Measurements from ENCODE around the gene GNA14.
"Not testable (repeated sequence)": the region's sequence is repeated elsewhere in the genome, so short reads cannot be mapped to it uniquely, and the experiment has no call there.

The GNA14 gene

GRCh38 chr9:77586591-77586990 lies 61.5 kb downstream of the GNA14 start:
- no peak overlapping the region for H3K4me3 Mint-ChIP-seq
- no peak for DNase-seq
- no peaks in the 10 kb centered on the region for H3K9me3 Mint-ChIP-seq
- peaks cover 2% of the 10 kb centered on the region for H3K4me1 Mint-ChIP-seq (ENCODE audit: low read depth)
- H3K36me3 Mint-ChIP-seq (ENCODE audit: low read depth): no peaks in the 10 kb centered on the region
- H3K27me3 Mint-ChIP-seq: peaks cover 3% of the 10 kb centered on the region
- H3K27ac Mint-ChIP-seq: no peak overlapping the region

- H3K9me3 Mint-ChIP-seq: no peaks in the 10 kb centered on the region
- H3K27me3 Mint-ChIP-seq: peaks cover 3% of the 10 kb centered on the region
- DNase-seq: no peak
- no peaks in the 10 kb centered on the region for H3K36me3 Mint-ChIP-seq (ENCODE audit: low read depth)
- H3K4me1 Mint-ChIP-seq (ENCODE audit: low read depth): peaks cover 2% of the 10 kb centered on the region
- no peak overlapping the region for H3K4me3 Mint-ChIP-seq
- no peak overlapping the region for H3K27ac Mint-ChIP-seq
Observed at GRCh38 chr9:77585335-77585786, 62.8 kb downstream of the GNA14 start.

- H3K36me3 Mint-ChIP-seq (ENCODE audit: low read depth); H3K27ac Mint-ChIP-seq; H3K27me3 Mint-ChIP-seq; H3K4me3 Mint-ChIP-seq; DNase-seq; H3K4me1 Mint-ChIP-seq (ENCODE audit: low read depth); H3K9me3 Mint-ChIP-seq: not testable (repeated sequence)
Observed at GRCh38 chr9:77584927-77585326, 63.2 kb downstream of the GNA14 start.

GRCh38 chr9:77582961-77583576 lies 65.1 kb downstream of the GNA14 start:
- Mint-ChIP-seq H3K36me3 (ENCODE audit: low read depth) (no peaks in the 10 kb centered on the region), H3K27ac (no peak overlapping the region), H3K4me1 (ENCODE audit: low read depth) (no peaks in the 10 kb centered on the region), H3K4me3 (no peak overlapping the region), H3K9me3 (no peaks in the 10 kb centered on the region), H3K27me3 (peaks cover 3% of the 10 kb centered on the region)
- no peak for DNase-seq

- DNase-seq: no peak
- H3K4me3 Mint-ChIP-seq: no peak overlapping the region
- peaks cover 3% of the 10 kb centered on the region for H3K27me3 Mint-ChIP-seq
- H3K9me3 Mint-ChIP-seq: no peaks in the 10 kb centered on the region
- no peaks in the 10 kb centered on the region for H3K4me1 Mint-ChIP-seq (ENCODE audit: low read depth)
- H3K27ac Mint-ChIP-seq: no peak overlapping the region
- H3K36me3 Mint-ChIP-seq (ENCODE audit: low read depth): no peaks in the 10 kb centered on the region
Observed at GRCh38 chr9:77582525-77582924, 65.6 kb downstream of the GNA14 start.

GRCh38 chr9:77575785-77576184 lies 72.3 kb downstream of the GNA14 start:
- DNase-seq: no peak
- H3K27ac Mint-ChIP-seq: no peak overlapping the region
- no peaks in the 10 kb centered on the region for H3K9me3 Mint-ChIP-seq
- H3K4me1 Mint-ChIP-seq (ENCODE audit: low read depth): no peaks in the 10 kb centered on the region
- no peaks in the 10 kb centered on the region for H3K36me3 Mint-ChIP-seq (ENCODE audit: low read depth)
- peaks cover 14% of the 10 kb centered on the region for H3K27me3 Mint-ChIP-seq
- H3K4me3 Mint-ChIP-seq: no peak overlapping the region

GRCh38 chr9:77569335-77569734 lies 78.8 kb downstream of the GNA14 start:
- no peaks in the 10 kb centered on the region for H3K4me1 Mint-ChIP-seq (ENCODE audit: low read depth)
- H3K9me3 Mint-ChIP-seq: no peaks in the 10 kb centered on the region
- peaks cover 20% of the 10 kb centered on the region for H3K27me3 Mint-ChIP-seq
- no peaks in the 10 kb centered on the region for H3K36me3 Mint-ChIP-seq (ENCODE audit: low read depth)
- H3K4me3 Mint-ChIP-seq: no peak overlapping the region
- DNase-seq: no peak
- no peak overlapping the region for H3K27ac Mint-ChIP-seq

- Mint-ChIP-seq H3K27me3 (peaks cover 11% of the 10 kb centered on the region), H3K27ac (no peak overlapping the region), H3K4me1 (ENCODE audit: low read depth) (peaks cover 4% of the 10 kb centered on the region), H3K9me3 (no peaks in the 10 kb centered on the region), H3K4me3 (no peak overlapping the region), H3K36me3 (ENCODE audit: low read depth) (no peaks in the 10 kb centered on the region)
- no peak for DNase-seq
Observed at GRCh38 chr9:77563174-77563573, 84.9 kb downstream of the GNA14 start.

GRCh38 chr9:77562019-77562748 lies 85.9 kb downstream of the GNA14 start:
- no peaks in the 10 kb centered on the region for H3K36me3 Mint-ChIP-seq (ENCODE audit: low read depth)
- no peak for DNase-seq
- H3K27me3 Mint-ChIP-seq: peaks cover 9% of the 10 kb centered on the region
- H3K4me3 Mint-ChIP-seq: no peak overlapping the region
- no peaks in the 10 kb centered on the region for H3K9me3 Mint-ChIP-seq
- H3K4me1 Mint-ChIP-seq (ENCODE audit: low read depth): peaks cover 4% of the 10 kb centered on the region
- H3K27ac Mint-ChIP-seq: no peak overlapping the region

GRCh38 chr9:77561331-77562018 lies 86.6 kb downstream of the GNA14 start:
- no peaks in the 10 kb centered on the region for H3K9me3 Mint-ChIP-seq
- no peak overlapping the region for H3K27ac Mint-ChIP-seq
- DNase-seq: no peak
- no peaks in the 10 kb centered on the region for H3K36me3 Mint-ChIP-seq (ENCODE audit: low read depth)
- no peak overlapping the region for H3K4me3 Mint-ChIP-seq
- peaks cover 11% of the 10 kb centered on the region for H3K27me3 Mint-ChIP-seq
- H3K4me1 Mint-ChIP-seq (ENCODE audit: low read depth): peaks cover 4% of the 10 kb centered on the region

GRCh38 chr9:77556396-77556795 lies 91.7 kb downstream of the GNA14 start:
- Mint-ChIP-seq H3K36me3 (ENCODE audit: low read depth) (no peaks in the 10 kb centered on the region), H3K9me3 (no peaks in the 10 kb centered on the region), H3K4me1 (ENCODE audit: low read depth) (no peaks in the 10 kb centered on the region), H3K27me3 (peaks cover 14% of the 10 kb centered on the region), H3K27ac (no peak overlapping the region), H3K4me3 (no peak overlapping the region)
- no peak for DNase-seq

- no peak overlapping the region for H3K27ac Mint-ChIP-seq
- no peak for DNase-seq
Observed at GRCh38 chr9:77554586-77555105, 93.5 kb downstream of the GNA14 start.

GRCh38 chr9:77547106-77547730 lies 100.9 kb downstream of the GNA14 start:
- Mint-ChIP-seq H3K9me3 (peaks cover 4% of the 10 kb centered on the region), H3K36me3 (ENCODE audit: low read depth) (no peaks in the 10 kb centered on the region), H3K27me3 (peaks cover 19% of the 10 kb centered on the region), H3K4me3 (no peak overlapping the region), H3K4me1 (ENCODE audit: low read depth) (no peaks in the 10 kb centered on the region), H3K27ac (no peak overlapping the region)
- DNase-seq: no peak

More at GRCh38 chr9:77554586-77555105, 93.5 kb downstream of the GNA14 start:
- Mint-ChIP-seq H3K27me3 (peaks cover 20% of the 10 kb centered on the region), H3K4me1 (ENCODE audit: low read depth) (no peaks in the 10 kb centered on the region), H3K9me3 (no peaks in the 10 kb centered on the region), H3K4me3 (no peak overlapping the region), H3K36me3 (ENCODE audit: low read depth) (no peaks in the 10 kb centered on the region)

- Mint-ChIP-seq H3K27me3 (peaks cover 18% of the 10 kb centered on the region), H3K36me3 (ENCODE audit: low read depth) (no peaks in the 10 kb centered on the region), H3K4me1 (ENCODE audit: low read depth) (no peaks in the 10 kb centered on the region), H3K4me3 (no peak overlapping the region), H3K27ac (no peak overlapping the region), H3K9me3 (peaks cover 9% of the 10 kb centered on the region)
- no peak for DNase-seq
Observed at GRCh38 chr9:77546376-77546950, 101.7 kb downstream of the GNA14 start.
